Upper lobe of right lung (tissue), 1 donor: ENCODE data around the gene NOM1. TPM values are rescaled to one million over a fixed set of nuclear protein-coding genes. Genes with fewer than 3 reads are reported as not detected.
"Not testable (repeated sequence)": the region's sequence is repeated elsewhere in the genome, so short reads cannot be mapped to it uniquely, and the experiment has no call there.

Source experiments
- ATAC-seq: fragments of 200-7000 bp; cut with Tn5 transposase; one replicate; pipeline ENCODE4 v1.9.1; 2020; ENCODE audit warnings: mild to moderate bottlenecking, moderate library complexity
- DNase-seq: peaks from one replicate; pipeline ENCODE4 v3.0.0-alpha.2; 2020
- H3K27ac ChIP-seq: fragments of 200-600 bp; one replicate; pipeline ENCODE4 v1.8.0; 2022
- H3K27me3 ChIP-seq: fragments of 200-600 bp; one replicate; pipeline ENCODE4 v1.8.0; 2022; ENCODE audit warnings: mild to moderate bottlenecking
- H3K36me3 ChIP-seq: fragments of 200-600 bp; one replicate; pipeline ENCODE4 v1.8.0; 2022
- H3K4me1 ChIP-seq: fragments of 200-600 bp; one replicate; pipeline ENCODE4 v1.8.0; 2022
- H3K4me3 ChIP-seq: fragments of 200-600 bp; one replicate; pipeline ENCODE4 v1.8.0; 2022; ENCODE audit warnings: mild to moderate bottlenecking
- H3K9me3 ChIP-seq: fragments of 200-600 bp; one replicate; pipeline ENCODE4 v1.8.0; 2022
- CTCF ChIP-seq: fragments of 200-600 bp; IDR thresholded peaks from one replicate; pipeline ENCODE4 v1.8.0; 2022; ENCODE audit warnings: antibody characterized with exemption
- intact Hi-C: fragments of 100-400 bp; cut with DNase I; formaldehyde crosslinking; loops from one replicate; pipeline ENCODE4 v1.11.0; 2022
- total RNA-seq: library from RNA; stranded (reverse); fragmentation: NEBNext Ultra II Directional; extraction: Animal tissue kit (Norgen Biotek cat#: 25700); gene quantifications from one replicate; pipeline ENCODE4 v1.2.1, GENCODE V29; 2021
- donor health status: DM: no; HTN: yes; CAD: no; lungs with severe emphysema.

Gene NOM1
- total RNA-seq, 1 donor from 2014 or later: 20.6 TPM

- H3K9me3 ChIP-seq: no peaks in the 10 kb centered on the region
- H3K27ac ChIP-seq: peak overlapping the region; percentile 53
- peaks cover 20% of the 10 kb centered on the region for H3K4me1 ChIP-seq
- H3K4me3 ChIP-seq: peak overlapping the region; percentile 77
- peaks cover 13% of the 10 kb centered on the region for H3K36me3 ChIP-seq
- no peak for DNase-seq
- no peak for TF ChIP-seq CTCF
- no peak for ATAC-seq
- peaks cover 8% of the 10 kb centered on the region for H3K27me3 ChIP-seq
- intact Hi-C loops: no loop called here
These were observed 1.2 kb upstream of the NOM1 start for GRCh38 chr7:156948361-156948760.

DNA sequence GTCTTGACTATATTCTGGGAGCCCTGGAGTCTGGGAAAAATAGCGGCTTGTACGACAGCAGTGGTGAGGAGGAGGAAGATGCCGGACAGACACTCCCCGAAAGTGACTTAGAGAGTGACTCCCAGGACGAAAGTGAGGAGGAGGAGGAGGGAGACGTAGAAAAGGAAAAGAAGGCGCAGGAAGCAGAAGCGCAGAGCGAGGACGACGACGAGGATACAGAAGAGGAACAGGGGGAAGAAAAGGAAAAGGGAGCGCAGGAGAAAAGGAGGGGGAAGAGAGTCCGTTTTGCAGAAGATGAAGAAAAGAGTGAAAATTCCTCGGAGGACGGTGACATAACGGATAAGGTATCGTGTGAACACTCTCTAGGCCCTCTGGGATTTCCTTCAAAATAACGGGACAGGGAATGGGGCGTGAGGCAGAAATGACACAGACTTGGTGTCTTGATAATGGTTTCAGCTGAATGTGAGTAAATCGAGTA is 908 bp downstream of the NOM1 start:
- Histone ChIP-seq H3K9me3 (no peaks in the 10 kb centered on the region), H3K27me3 (no peaks in the 10 kb centered on the region), H3K4me3 (peak overlapping the region; percentile 77), H3K36me3 (peaks cover 34% of the 10 kb centered on the region), H3K4me1 (peaks cover 20% of the 10 kb centered on the region), H3K27ac (no peak overlapping the region)
- DNase-seq (no peak), ATAC-seq (no peak)
- intact Hi-C loops: no loop called here
- no peak for TF ChIP-seq CTCF

DNA sequence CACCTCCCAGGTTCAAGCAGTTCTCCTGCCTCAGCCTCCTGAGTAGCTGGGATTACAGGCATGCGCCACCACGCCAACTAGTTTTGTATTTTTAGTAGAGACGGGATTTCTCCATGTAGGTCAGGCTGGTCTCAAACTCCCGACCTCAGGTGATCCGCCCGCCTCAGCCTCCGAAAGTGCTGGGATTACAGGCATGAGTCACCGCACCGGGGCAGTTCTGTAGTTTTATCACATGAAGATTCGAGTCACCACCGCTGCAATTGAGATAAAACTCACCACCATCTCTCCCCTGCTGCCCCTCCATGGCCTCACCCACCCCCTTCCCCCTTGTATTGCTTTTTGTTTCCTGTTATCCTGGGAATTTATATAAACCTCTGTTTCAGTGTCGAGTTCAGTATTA is 3.7 kb downstream of the NOM1 start:
- H3K4me3 ChIP-seq, DNase-seq, H3K27ac ChIP-seq, H3K9me3 ChIP-seq, H3K27me3 ChIP-seq, ATAC-seq, intact Hi-C loops: not testable (repeated sequence)
- peaks cover 60% of the 10 kb centered on the region for H3K36me3 ChIP-seq
- peaks cover 20% of the 10 kb centered on the region for H3K4me1 ChIP-seq

DNA sequence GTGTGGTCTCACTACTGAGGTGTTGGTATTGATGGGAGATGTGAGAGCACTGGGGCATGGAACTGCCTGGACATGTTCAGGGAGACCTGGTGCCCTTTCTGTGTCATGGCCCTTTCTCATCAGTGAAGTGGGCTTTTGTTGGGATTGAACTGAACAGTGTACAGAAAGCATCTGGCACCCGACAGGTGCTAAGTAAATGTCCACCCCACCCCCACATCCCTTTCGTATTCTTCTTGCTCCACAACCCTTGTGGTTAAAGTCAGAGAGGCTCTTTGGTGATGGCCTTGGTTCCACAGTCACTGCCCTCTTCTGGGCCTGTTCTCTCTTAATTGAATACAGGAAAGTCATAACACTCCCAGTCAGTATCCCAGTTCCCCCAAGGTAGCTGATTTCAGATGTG is 5.4 kb downstream of the NOM1 start:
- DNase-seq (no peak), ATAC-seq (no peak)
- Histone ChIP-seq H3K4me3 (no peak overlapping the region), H3K36me3 (peaks cover 77% of the 10 kb centered on the region), H3K27me3 (no peaks in the 10 kb centered on the region), H3K4me1 (peaks cover 20% of the 10 kb centered on the region), H3K27ac (no peak overlapping the region), H3K9me3 (no peaks in the 10 kb centered on the region)
- no peak for TF ChIP-seq CTCF
- intact Hi-C loops: no loop called here

GRCh38 chr7:156956727-156957126 is 7.2 kb downstream of the NOM1 start:
- H3K4me3 ChIP-seq: no peak overlapping the region
- H3K27ac ChIP-seq: no peak overlapping the region
- no peaks in the 10 kb centered on the region for H3K27me3 ChIP-seq
- H3K4me1 ChIP-seq: peaks cover 6% of the 10 kb centered on the region
- intact Hi-C loops: no loop called here
- no peak for TF ChIP-seq CTCF
- ATAC-seq (no peak), DNase-seq (no peak)
- H3K36me3 ChIP-seq: peaks cover 95% of the 10 kb centered on the region
- H3K9me3 ChIP-seq: no peaks in the 10 kb centered on the region

- ATAC-seq: no peak
These were observed 12.6 kb downstream of the NOM1 start for GRCh38 chr7:156962145-156962544.

More at GRCh38 chr7:156962145-156962544, 12.6 kb downstream of the NOM1 start:
- Histone ChIP-seq H3K27ac (no peak overlapping the region), H3K4me1 (no peaks in the 10 kb centered on the region), H3K4me3 (no peak overlapping the region), H3K9me3 (no peaks in the 10 kb centered on the region), H3K36me3 (peaks cover 97% of the 10 kb centered on the region), H3K27me3 (no peaks in the 10 kb centered on the region)
- no peak for TF ChIP-seq CTCF
- intact Hi-C loops: no loop called here
- DNase-seq: no peak
